WTC11 (cell line): ENCODE results near the gene ZNF500.

Experiments used
- CREB1 ChIP-seq: sonication (generic); formaldehyde crosslinking; IDR thresholded peaks from 2 replicates; pipeline ENCODE4 v1.8.0; 2023; ENCODE audit warnings: mild to moderate bottlenecking, missing genetic modification reagents
- CTCF ChIP-seq: fragments of 200-600 bp; IDR thresholded peaks from 2 replicates; pipeline ENCODE4 v1.8.0; 2022; ENCODE audit warnings: antibody characterized with exemption
- FOXJ3 ChIP-seq: sonication (generic); formaldehyde crosslinking; IDR thresholded peaks from 2 replicates; pipeline ENCODE4 v1.9.0; 2021; ENCODE audit warnings: missing genetic modification reagents, mild to moderate bottlenecking, borderline replicate concordance
- TEAD4 ChIP-seq: sonication (generic); formaldehyde crosslinking; IDR thresholded peaks from 2 replicates; pipeline ENCODE4 v1.8.0; 2022; ENCODE audit warnings: mild to moderate bottlenecking, missing genetic modification reagents
- USF1 ChIP-seq: sonication (generic); formaldehyde crosslinking; IDR thresholded peaks from 2 replicates; pipeline ENCODE4 v1.8.0; 2022; ENCODE audit warnings: mild to moderate bottlenecking, missing genetic modification reagents
- ZNF121 ChIP-seq: sonication (generic); formaldehyde crosslinking; IDR thresholded peaks from 2 replicates; pipeline ENCODE4 v1.8.0; 2023; ENCODE audit warnings: missing genetic modification reagents

GRCh38 chr16:4733747-4734062, 33.3 kb downstream of the ZNF500 start:
- no peak for TF ChIP-seq CTCF
- TF ChIP-seq ZNF121 (CRISPR knock-in tag) = no peak
- no peak for TF ChIP-seq FOXJ3
- no peak for TF ChIP-seq CREB1
- TF ChIP-seq USF1 (CRISPR knock-in tag) = no peak; the same call in 1 of the 2 replicates
- TF ChIP-seq TEAD4 (CRISPR knock-in tag) = no peak
